Measurements from ENCODE around the gene ZNF512B. TPM values are rescaled to one million over a fixed set of nuclear protein-coding genes. Genes with fewer than 3 reads are reported as not detected.

ZNF512B gene
- total and polyA plus RNA-seq, 12 donors, result 3.5 to 39.4 (median 13.9) TPM

DNA sequence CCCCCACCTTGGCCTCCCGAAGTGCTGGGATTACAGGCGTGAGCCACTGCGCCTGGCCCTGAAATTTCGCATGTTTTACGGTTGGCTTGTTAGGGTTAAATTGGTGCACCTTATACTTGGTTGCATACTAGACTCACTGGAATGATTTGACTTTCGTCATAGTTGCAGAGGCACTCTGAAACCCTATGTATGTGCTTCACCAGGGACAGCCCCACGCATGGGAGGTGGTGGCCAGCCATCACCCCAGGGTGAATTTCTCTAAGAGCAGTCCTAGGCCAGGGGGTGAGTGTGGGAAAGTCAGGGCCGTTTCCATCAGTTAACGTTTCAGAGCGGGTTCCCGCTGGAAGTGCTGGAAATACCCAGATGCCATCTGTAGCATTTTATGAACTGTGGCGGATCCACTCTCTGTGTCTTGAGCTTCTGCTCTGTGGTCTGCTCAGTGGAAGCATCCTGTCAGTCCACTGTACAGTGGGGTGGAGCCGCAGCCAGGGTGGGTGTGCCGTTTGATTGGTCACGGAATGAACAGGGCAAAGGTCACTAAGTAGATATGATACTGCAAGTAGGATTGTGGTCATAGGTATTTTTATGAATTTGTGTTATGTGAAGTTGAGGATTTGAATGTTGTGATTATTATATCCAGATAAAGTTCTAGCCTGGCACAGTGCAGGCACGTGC is 61.6 kb downstream of the ZNF512B start:
- Histone ChIP-seq H3K9me3 (replicated peaks in 1 of 3) (no peaks in the 10 kb centered on the region), H3K36me3 (replicated peaks in 1 of 2) (no peaks in the 10 kb centered on the region), H3K4me3 (no peak overlapping the region), H3K27me3 (no peaks in the 10 kb centered on the region), H3K27ac (no peak overlapping the region), H3K4me1 (replicated peaks in 1 of 2) (peaks cover 0 to 18% of the 10 kb centered on the region in 2 donors)
- 73 to 79% (median 74%) methylated on average over 14 to 16 of the region's 16 CpGs for WGBS, 4 donors
- DNase-seq, result no peak
- no peak for TF ChIP-seq POLR2A (IDR thresholded peaks at IDR 0.05)
- TF ChIP-seq CTCF (IDR thresholded peaks at IDR 0.05), result no peak
- intact Hi-C loops (cut with DNase I), result no loop called here

MicroRNAs encoded within 50 kb of the gene (microRNA counts, 767-probe panel; counts per million panel counts)
- microRNA hsa-miR-1914-5p (0 counts per million in 2 donors), microRNA hsa-miR-647 (0 counts per million in 2 donors), microRNA hsa-miR-941 (0 counts per million in 2 donors)

Small RNAs within 50 kb of the gene (microRNA-seq; reads per million reads assigned to microRNA genes)
- 0 to 3.4 (median 1.9) reads per million in 3 donors for gene MIR1914
- 0 to 0.45 (median 0) reads per million in 3 donors for gene MIR647
- 0 reads per million in 3 donors for gene MIR941-1
- gene MIR941-2, result 0 reads per million in 3 donors
- 0 reads per million in 3 donors for gene MIR941-3
- gene MIR941-4, result 0 reads per million in 3 donors
- 0 reads per million in 3 donors for gene MIR941-5

Small RNAs within 50 kb of the gene (small RNA-seq; reads per million reads assigned to genes)
- gene MIR647 (0 reads per million in 2 donors), gene MIR941-2 (0 reads per million in 2 donors), gene MIR941-4 (0 reads per million in 2 donors), gene MIR941-5 (0 reads per million in 2 donors), gene RNU1-134P (0 reads per million in 2 donors)

Other genes starting within 250 kb of the ZNF512B start
- gene LIME1, start 233.3 kb downstream of the ZNF512B start, total RNA-seq, result 10 to 100 TPM in 4 of 9 donors, 1 to 10 TPM in 5; 1.6 to 32.2 (median 6.3) TPM
- gene LIME1, start 233.3 kb downstream of the ZNF512B start, polyA plus RNA-seq, result 100 to 1,000 TPM in 1 of 3 donors, 10 to 100 TPM in 1, under 1 TPM in 1; 0.22 to 103 (median 45.0) TPM
- gene SLC2A4RG, start 230.2 kb downstream of the ZNF512B start, total RNA-seq, result 100 to 1,000 TPM in 1 of 9 donors, 10 to 100 TPM in 8; 28.4 to 122 (median 46.7) TPM
- gene SLC2A4RG, start 230.2 kb downstream of the ZNF512B start, polyA plus RNA-seq, result 100 to 1,000 TPM in 2 of 3 donors, 1 to 10 TPM in 1; 7.9 to 210 (median 150) TPM
- gene ZBTB46, start 138.7 kb downstream of the ZNF512B start, total RNA-seq, result 10 to 100 TPM in 5 of 9 donors, 1 to 10 TPM in 4; 7.7 to 22.4 (median 13.7) TPM
- 10 to 100 TPM in 1 of 3 donors, 1 to 10 TPM in 1, under 1 TPM in 1; 0.77 to 11.3 (median 5.4) TPM for gene ZBTB46, start 138.7 kb downstream of the ZNF512B start, polyA plus RNA-seq
- not detected for gene ABHD16B, start 108.4 kb downstream of the ZNF512B start, total RNA-seq
- gene ABHD16B, start 108.4 kb downstream of the ZNF512B start, polyA plus RNA-seq, result 1 to 10 TPM in 1 of 3 donors, under 1 TPM in 1, not detected in 1; 0.54 to 1.2 TPM
- 100 to 1,000 TPM in 6 of 9 donors, 10 to 100 TPM in 3; 81.9 to 125 (median 112) TPM for gene TPD52L2, start 104.7 kb downstream of the ZNF512B start, total RNA-seq
- gene TPD52L2, start 104.7 kb downstream of the ZNF512B start, polyA plus RNA-seq, result 100 to 1,000 TPM in 2 of 3 donors, 10 to 100 TPM in 1; 92.2 to 114 (median 110) TPM
- gene DNAJC5, start 74.8 kb downstream of the ZNF512B start, total RNA-seq, result 10 to 100 TPM; 53.8 to 78.0 (median 64.7) TPM
- gene DNAJC5, start 74.8 kb downstream of the ZNF512B start, polyA plus RNA-seq, result 10 to 100 TPM; 26.5 to 31.7 (median 29.7) TPM
- 10 to 100 TPM; 14.9 to 56.8 (median 37.7) TPM for gene UCKL1, start 13.5 kb downstream of the ZNF512B start, total RNA-seq
- 100 to 1,000 TPM in 1 of 3 donors, 10 to 100 TPM in 2; 12.1 to 101 (median 91.3) TPM for gene UCKL1, start 13.5 kb downstream of the ZNF512B start, polyA plus RNA-seq
- 1 to 10 TPM; 1.1 to 8.8 (median 4.5) TPM for gene SAMD10, start 9.7 kb upstream of the ZNF512B start, total RNA-seq
- gene SAMD10, start 9.7 kb upstream of the ZNF512B start, polyA plus RNA-seq, result 1 to 10 TPM; 1.7 to 8.4 (median 4.4) TPM
- gene PRPF6, start 11.2 kb upstream of the ZNF512B start, total RNA-seq, result 10 to 100 TPM; 49.4 to 73.9 (median 57.6) TPM
- gene PRPF6, start 11.2 kb upstream of the ZNF512B start, polyA plus RNA-seq, result 10 to 100 TPM; 48.3 to 49.8 (median 49.1) TPM
- gene C20orf204, start 66.3 kb upstream of the ZNF512B start, total RNA-seq, result 1 to 10 TPM in 2 of 9 donors, under 1 TPM in 7; 0.13 to 1.9 (median 0.42) TPM
- gene C20orf204, start 66.3 kb upstream of the ZNF512B start, polyA plus RNA-seq, result 1 to 10 TPM in 2 of 3 donors, under 1 TPM in 1; 0.05 to 4.8 (median 1.6) TPM
- 10 to 100 TPM in 5 of 9 donors, 1 to 10 TPM in 3, under 1 TPM in 1; 0.89 to 45.2 (median 30.4) TPM for gene SOX18, start 79.7 kb upstream of the ZNF512B start, total RNA-seq
- gene SOX18, start 79.7 kb upstream of the ZNF512B start, polyA plus RNA-seq, result 10 to 100 TPM in 2 of 3 donors, under 1 TPM in 1; 0.59 to 51.0 (median 16.2) TPM
- 10 to 100 TPM; 12.6 to 78.6 (median 51.2) TPM for gene TCEA2, start 93.3 kb upstream of the ZNF512B start, total RNA-seq
- 100 to 1,000 TPM in 2 of 3 donors, 10 to 100 TPM in 1; 19.6 to 184 (median 132) TPM for gene TCEA2, start 93.3 kb upstream of the ZNF512B start, polyA plus RNA-seq
- gene RGS19, start 109.6 kb upstream of the ZNF512B start, total RNA-seq, result 10 to 100 TPM in 8 of 9 donors, 1 to 10 TPM in 1; 5.7 to 42.0 (median 16.0) TPM
- 10 to 100 TPM in 2 of 3 donors, 1 to 10 TPM in 1; 3.0 to 13.5 (median 12.4) TPM for gene RGS19, start 109.6 kb upstream of the ZNF512B start, polyA plus RNA-seq
- gene OPRL1, start 110.2 kb upstream of the ZNF512B start, total RNA-seq, result 1 to 10 TPM; 1.6 to 5.7 (median 3.0) TPM
- gene OPRL1, start 110.2 kb upstream of the ZNF512B start, polyA plus RNA-seq, result 1 to 10 TPM in 1 of 3 donors, under 1 TPM in 2; 0.24 to 1.6 (median 0.88) TPM
- under 1 TPM in 1 of 9 donors, not detected in 8; 0.28 TPM for gene LKAAEAR1, start 114.5 kb upstream of the ZNF512B start, total RNA-seq
- 1 to 10 TPM in 2 of 3 donors, not detected in 1; 1.1 to 1.2 TPM for gene LKAAEAR1, start 114.5 kb upstream of the ZNF512B start, polyA plus RNA-seq
- under 1 TPM in 2 of 9 donors, not detected in 7; 0.34 to 0.42 TPM for gene NPBWR2, start 137.6 kb upstream of the ZNF512B start, total RNA-seq
- gene NPBWR2, start 137.6 kb upstream of the ZNF512B start, polyA plus RNA-seq, result under 1 TPM in 2 of 3 donors, not detected in 1; 0.18 to 0.32 TPM
- gene MYT1, start 194.5 kb upstream of the ZNF512B start, total RNA-seq, result 1 to 10 TPM in 8 of 9 donors, under 1 TPM in 1; 0.61 to 6.7 (median 2.1) TPM
- 1 to 10 TPM; 2.4 to 8.5 (median 5.1) TPM for gene MYT1, start 194.5 kb upstream of the ZNF512B start, polyA plus RNA-seq